ENCODE measurements around the gene TPP1. TPM values are rescaled to one million over a fixed set of nuclear protein-coding genes. Genes with fewer than 3 reads are reported as not detected.

The TPP1 gene
- total and polyA plus RNA-seq, 4 donors, result 52.8 to 108 (median 86.5) TPM

GRCh38 chr11:6604081-6604626 is 15.1 kb downstream of the TPP1 start:
- no peaks in the 10 kb centered on the region for H3K27me3 ChIP-seq (ENCODE audit: control insufficient read depth in 4 of 4, insufficient read depth in 4 of 4, low read length in 3 of 4)
- peaks cover 2 to 38% (median 24%) of the 10 kb centered on the region in 4 donors for H3K36me3 ChIP-seq (ENCODE audit: control insufficient read depth in 4 of 4, insufficient read depth in 3 of 4, low read depth in 1 of 4, low read length in 3 of 4)
- H3K4me1 ChIP-seq (ENCODE audit: control insufficient read depth in 4 of 4, insufficient read depth in 4 of 4, low read length in 3 of 4), result peaks cover 7 to 62% (median 44%) of the 10 kb centered on the region in 4 donors
- TF ChIP-seq REST (IDR thresholded peaks at IDR 0.05) (peak; percentile 55), TAF1 (conservative IDR thresholded peaks at IDR 0.05) (peak; percentile 50), YY1 (IDR thresholded peaks at IDR 0.05) (peak; percentile 16), SP1 (IDR thresholded peaks at IDR 0.05) (peak; percentile 24), FOXA2 (IDR thresholded peaks at IDR 0.05) (no peak), RXRA (IDR thresholded peaks at IDR 0.05) (peak in 1 of 2 donors; percentile 11), RAD21 (IDR thresholded peaks at IDR 0.05) (peak; percentile 56 to 64), JUND (IDR thresholded peaks at IDR 0.05) (no peak)
- peak overlapping the region; percentile 66 to 94 for H3K27ac ChIP-seq (ENCODE audit: low read depth in 1 of 2, low read length in 2 of 2)
- peak; percentile 66 for DNase-seq (ENCODE audit: low spot score)
- H3K9me3 ChIP-seq (ENCODE audit: control insufficient read depth in 4 of 4, low read length in 3 of 4), result no peaks in the 10 kb centered on the region
- under 1% methylated on average over 20 of the region's 20 CpGs for WGBS
- H3K4me3 ChIP-seq (ENCODE audit: low read depth in 1 of 3, low read length in 3 of 3), result peak overlapping the region; percentile 59 to 98 (median 70)
- peak overlapping the region; percentile 41 to 95 for H3K9ac ChIP-seq (ENCODE audit: low read depth in 1 of 2, low read length in 2 of 2)

GRCh38 chr11:6603287-6604080 is 15.7 kb downstream of the TPP1 start, which contains the start of the genes ILK and RRP8:
Gene ILK (plus strand): TSS chr11:6603774. CDS start chr11:6604272, 498 bp downstream.
Gene RRP8 (minus strand): TSS chr11:6603616. CDS start chr11:6603502, 114 bp downstream.
- under 1% methylated on average over 72 of the region's 72 CpGs for WGBS
- H3K27ac ChIP-seq (ENCODE audit: low read depth in 1 of 2, low read length in 2 of 2), result peak within 1 kb of the TSS; percentile 66 to 94
- no peaks in the 10 kb centered on the region for H3K9me3 ChIP-seq (ENCODE audit: control insufficient read depth in 4 of 4, low read length in 3 of 4)
- H3K4me1 ChIP-seq (ENCODE audit: control insufficient read depth in 4 of 4, insufficient read depth in 4 of 4, low read length in 3 of 4), result peaks cover 9 to 68% (median 50%) of the 10 kb centered on the region in 4 donors
- TF ChIP-seq FOXA2 (IDR thresholded peaks at IDR 0.05) (no peak), JUND (IDR thresholded peaks at IDR 0.05) (no peak), HNF4A (conservative IDR thresholded peaks at IDR 0.05) (peak in 1 of 2 donors; percentile 25), RAD21 (IDR thresholded peaks at IDR 0.05) (peak; percentile 60 to 68), TAF1 (conservative IDR thresholded peaks at IDR 0.05) (peak; percentile 56), MAX (IDR thresholded peaks at IDR 0.05) (peak; percentile 81), GABPA (IDR thresholded peaks at IDR 0.05 in 1 of 2, conservative IDR thresholded peaks at IDR 0.05 in 1 of 2) (peak in 1 of 2 donors; percentile 83), CTCF (IDR thresholded peaks at IDR 0.05; ENCODE audit: low read depth, low read length, missing input control) (no peak), ZBTB33 (IDR thresholded peaks at IDR 0.05) (peak; percentile 36), NR2F2 (IDR thresholded peaks at IDR 0.05) (no peak), YY1 (IDR thresholded peaks at IDR 0.05) (peak; percentile 69), RXRA (IDR thresholded peaks at IDR 0.05) (peak in 1 of 2 donors; percentile 16), FOXA1 (IDR thresholded peaks at IDR 0.05) (no peak), SP1 (IDR thresholded peaks at IDR 0.05) (peak; percentile 41), HNF4G (IDR thresholded peaks at IDR 0.05) (no peak), EGR1 (IDR thresholded peaks at IDR 0.05; ENCODE audit: low read depth in 2 of 2) (no peak), ATF3 (IDR thresholded peaks at IDR 0.05) (no peak), REST (IDR thresholded peaks at IDR 0.05) (peak; percentile 82)
- H3K27me3 ChIP-seq (ENCODE audit: control insufficient read depth in 4 of 4, insufficient read depth in 4 of 4, low read length in 3 of 4), result no peaks in the 10 kb centered on the region
- peaks cover 0 to 31% (median 20%) of the 10 kb centered on the region in 4 donors for H3K36me3 ChIP-seq (ENCODE audit: control insufficient read depth in 4 of 4, insufficient read depth in 3 of 4, low read depth in 1 of 4, low read length in 3 of 4)
- DNase-seq (ENCODE audit: low spot score), result peak; percentile 91
- H3K9ac ChIP-seq (ENCODE audit: low read depth in 1 of 2, low read length in 2 of 2), result peak within 1 kb of the TSS; percentile 97 to 98
- H3K4me3 ChIP-seq (ENCODE audit: low read depth in 1 of 3, low read length in 3 of 3), result peak within 1 kb of the TSS; percentile 59 to 98 (median 70)

All from liver (tissue), 9 donors.